WERI-Rb-1 (cell line): ENCODE results near the gene PEPD.

Experiments used
- DNase-seq: peaks from one replicate; pipeline ENCODE4 v3.0.0-alpha.2; 2020
- H3K27ac ChIP-seq: fragments of 250-450 bp; sonication (Bioruptor Pico); 2 replicates; pipeline ENCODE4 v1.5.1; 2020; ENCODE audit warnings: mild to moderate bottlenecking, moderate library complexity
- H3K27me3 ChIP-seq: fragments of 250-450 bp; sonication (Bioruptor Pico); 2 replicates; pipeline ENCODE4 v1.5.1; 2021; ENCODE audit warnings: mild to moderate bottlenecking, low read depth, moderate library complexity; ENCODE audit not compliant: insufficient read depth, severe bottlenecking
- H3K36me3 ChIP-seq: fragments of 250-450 bp; sonication (Bioruptor Pico); 2 replicates; pipeline ENCODE4 v1.5.1; 2020; ENCODE audit warnings: mild to moderate bottlenecking, moderate library complexity
- H3K4me3 ChIP-seq: 2 replicates; pipeline ENCODE4 v1.5.1; 2011; ENCODE audit warnings: low read depth, mild to moderate bottlenecking, control low read depth, low read length
- H3K9me3 ChIP-seq: fragments of 250-450 bp; sonication (Bioruptor Pico); 2 replicates; pipeline ENCODE4 v1.5.1; 2021; ENCODE audit warnings: mild to moderate bottlenecking, moderate library complexity; ENCODE audit not compliant: severe bottlenecking
- TF ChIP-seq, protein P1 (sequence below): IDR thresholded peaks from 2 replicates; pipeline ENCODE4 v1.5.1; 2011; ENCODE audit warnings: low read depth, mild to moderate bottlenecking, control low read depth, inconsistent platforms, low read length

The PEPD gene

DNA sequence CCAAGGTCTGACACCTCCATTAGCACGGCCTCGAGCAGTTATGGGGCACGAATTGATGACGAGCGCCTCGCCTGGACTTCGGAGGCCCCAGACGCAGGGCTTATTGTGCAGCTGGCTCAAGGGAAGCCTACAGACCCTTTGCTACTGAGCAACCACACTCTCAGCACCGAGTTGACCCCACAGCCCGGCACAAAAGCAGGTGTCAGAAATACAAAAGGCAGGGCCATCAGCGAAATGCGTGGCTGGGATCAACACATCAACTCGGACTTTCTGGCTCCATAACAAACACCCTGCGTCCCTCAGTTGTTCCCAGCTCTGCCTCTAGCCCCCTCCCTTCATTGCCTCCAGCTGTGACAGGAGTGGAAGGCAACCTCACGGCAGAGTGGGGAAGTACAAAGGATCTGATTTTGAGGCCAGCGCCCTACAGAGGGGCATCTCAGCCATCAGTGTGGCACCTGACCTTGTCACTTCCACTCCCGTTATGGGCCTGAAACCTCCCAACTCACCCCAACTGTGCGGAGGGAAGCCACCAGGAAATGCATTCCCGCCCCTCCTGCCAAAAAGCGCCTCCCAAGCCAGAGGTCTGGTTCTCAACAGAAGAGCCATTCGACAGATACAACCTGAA, 18.0 kb downstream of the PEPD start:
- Histone ChIP-seq H3K9me3 (no peaks in the 10 kb centered on the region), H3K36me3 (peaks cover 4% of the 10 kb centered on the region; the same call in 1 of the 2 replicates), H3K4me3 (no peak overlapping the region), H3K27ac (no peak overlapping the region), H3K27me3 (no peaks in the 10 kb centered on the region)
- DNase-seq = no peak
- TF ChIP-seq, protein P1, sequence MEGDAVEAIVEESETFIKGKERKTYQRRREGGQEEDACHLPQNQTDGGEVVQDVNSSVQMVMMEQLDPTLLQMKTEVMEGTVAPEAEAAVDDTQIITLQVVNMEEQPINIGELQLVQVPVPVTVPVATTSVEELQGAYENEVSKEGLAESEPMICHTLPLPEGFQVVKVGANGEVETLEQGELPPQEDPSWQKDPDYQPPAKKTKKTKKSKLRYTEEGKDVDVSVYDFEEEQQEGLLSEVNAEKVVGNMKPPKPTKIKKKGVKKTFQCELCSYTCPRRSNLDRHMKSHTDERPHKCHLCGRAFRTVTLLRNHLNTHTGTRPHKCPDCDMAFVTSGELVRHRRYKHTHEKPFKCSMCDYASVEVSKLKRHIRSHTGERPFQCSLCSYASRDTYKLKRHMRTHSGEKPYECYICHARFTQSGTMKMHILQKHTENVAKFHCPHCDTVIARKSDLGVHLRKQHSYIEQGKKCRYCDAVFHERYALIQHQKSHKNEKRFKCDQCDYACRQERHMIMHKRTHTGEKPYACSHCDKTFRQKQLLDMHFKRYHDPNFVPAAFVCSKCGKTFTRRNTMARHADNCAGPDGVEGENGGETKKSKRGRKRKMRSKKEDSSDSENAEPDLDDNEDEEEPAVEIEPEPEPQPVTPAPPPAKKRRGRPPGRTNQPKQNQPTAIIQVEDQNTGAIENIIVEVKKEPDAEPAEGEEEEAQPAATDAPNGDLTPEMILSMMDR = no peak

DNA sequence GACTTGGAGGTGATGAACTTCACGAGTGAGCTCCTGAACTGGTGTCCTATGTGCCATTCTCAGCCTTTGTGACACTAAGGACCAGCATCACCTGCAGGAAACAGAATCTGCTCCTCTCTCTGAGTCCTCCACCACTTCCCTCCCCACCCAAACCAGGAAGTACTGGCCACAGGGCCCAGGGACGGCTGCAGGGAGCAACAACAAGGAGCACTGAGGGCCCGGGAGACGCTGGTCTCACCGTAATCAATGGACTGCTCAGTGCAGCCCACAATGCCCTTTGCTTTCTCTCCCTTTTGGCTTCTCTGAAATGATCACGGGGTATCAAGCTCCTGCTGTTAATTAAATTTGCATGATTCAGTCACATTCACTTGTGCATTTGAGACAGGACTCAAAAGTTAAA, 18.6 kb downstream of the PEPD start:
- TF ChIP-seq, protein P1 = no peak
- Histone ChIP-seq H3K9me3 (no peaks in the 10 kb centered on the region), H3K4me3 (no peak overlapping the region), H3K27ac (no peak overlapping the region), H3K27me3 (no peaks in the 10 kb centered on the region), H3K36me3 (peaks cover 4% of the 10 kb centered on the region; the same call in 1 of the 2 replicates)
- DNase-seq = no peak

DNA sequence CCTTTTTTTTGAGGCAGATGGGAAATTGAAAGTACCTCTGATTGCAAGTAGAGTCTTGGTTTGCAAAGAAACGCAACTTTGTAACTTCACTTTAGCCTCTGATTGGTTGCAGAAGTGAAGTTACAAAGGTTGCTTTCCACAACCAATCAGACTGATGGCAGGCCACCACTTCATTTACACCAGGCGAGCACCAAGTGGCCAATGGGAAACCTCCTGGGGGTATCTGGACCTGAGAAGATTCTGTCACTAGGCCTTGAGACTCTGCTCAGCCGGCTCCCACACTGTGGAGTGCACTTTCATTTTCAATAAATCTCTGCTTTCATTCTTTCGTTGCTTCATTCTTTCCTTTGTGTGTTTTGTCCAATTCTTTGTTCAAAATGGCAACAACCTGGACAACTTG, 19.1 kb downstream of the PEPD start:
- TF ChIP-seq, protein P1 = no peak
- DNase-seq = no peak
- H3K27ac ChIP-seq = no peak overlapping the region
- no peaks in the 10 kb centered on the region for H3K27me3 ChIP-seq
- H3K36me3 ChIP-seq = peaks cover 4% of the 10 kb centered on the region; the same call in 1 of the 2 replicates
- no peak overlapping the region for H3K4me3 ChIP-seq
- H3K9me3 ChIP-seq = no peaks in the 10 kb centered on the region

DNA sequence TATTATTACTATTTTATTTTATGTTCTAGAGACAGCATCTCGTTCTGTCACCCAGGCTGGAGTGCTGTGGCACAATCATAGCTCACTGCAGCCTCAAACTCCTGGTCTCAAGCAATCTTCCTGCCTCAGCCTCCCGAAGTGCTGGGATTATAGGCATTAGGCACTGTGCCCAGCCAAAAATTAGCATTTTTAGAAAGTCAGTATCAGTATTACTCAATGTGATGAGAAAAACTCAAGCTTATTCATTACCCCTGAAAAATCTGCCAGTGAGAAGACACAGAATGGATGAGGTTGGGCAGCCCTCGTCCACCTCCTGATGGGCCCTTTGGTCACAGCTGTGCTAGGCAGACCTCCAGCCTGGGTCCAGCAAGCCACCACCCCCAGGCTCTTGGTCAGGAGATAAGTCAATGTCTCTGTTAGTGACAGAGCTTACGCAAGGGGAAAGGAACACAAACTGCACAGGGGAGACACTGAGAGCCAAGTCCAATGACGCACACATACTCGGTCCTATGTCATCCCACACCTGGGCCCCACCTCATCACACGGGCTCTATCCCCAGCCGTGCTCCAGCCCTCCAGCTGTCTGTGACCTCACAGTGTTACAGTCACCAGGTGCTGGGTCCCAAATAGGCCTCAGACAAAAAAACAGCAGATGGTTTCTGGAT, 19.8 kb downstream of the PEPD start:
- H3K9me3 ChIP-seq = no peaks in the 10 kb centered on the region
- DNase-seq = no peak
- H3K4me3 ChIP-seq = no peak overlapping the region
- no peaks in the 10 kb centered on the region for H3K27me3 ChIP-seq
- peaks cover 4% of the 10 kb centered on the region; the same call in 1 of the 2 replicates for H3K36me3 ChIP-seq
- TF ChIP-seq, protein P1 = no peak
- no peak overlapping the region for H3K27ac ChIP-seq

DNA sequence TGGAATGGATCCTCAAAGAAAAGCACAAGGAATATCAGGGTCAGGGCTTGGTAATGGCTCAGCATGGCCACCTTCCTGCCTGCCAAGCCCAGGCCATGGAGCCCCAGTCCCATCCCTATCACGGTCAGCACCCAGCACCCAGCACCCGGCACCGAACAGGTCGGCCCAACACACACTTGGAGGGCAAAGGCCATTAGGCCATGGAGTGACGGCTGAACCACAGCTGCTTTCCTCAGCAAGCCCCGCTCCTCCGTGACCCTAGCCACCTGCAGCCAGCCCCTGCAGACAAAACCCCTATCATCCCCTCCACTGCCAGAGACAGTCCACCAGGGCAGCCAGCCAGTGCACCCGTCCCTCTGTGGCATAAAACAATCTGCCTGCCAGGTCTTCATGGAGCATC, 20.6 kb downstream of the PEPD start:
- DNase-seq = no peak
- Histone ChIP-seq H3K27ac (no peak overlapping the region), H3K36me3 (peaks cover 4% of the 10 kb centered on the region; the same call in 1 of the 2 replicates), H3K4me3 (no peak overlapping the region), H3K27me3 (no peaks in the 10 kb centered on the region), H3K9me3 (no peaks in the 10 kb centered on the region)
- TF ChIP-seq, protein P1 = no peak
